ENCODE data around the gene INPP5K.
A peak's percentile ranks its signal among the peaks of the same experiment; 100 is the strongest.
"Not testable (repeated sequence)": the region's sequence is repeated elsewhere in the genome, so short reads cannot be mapped to it uniquely, and the experiment has no call there.

Gene INPP5K

DNA sequence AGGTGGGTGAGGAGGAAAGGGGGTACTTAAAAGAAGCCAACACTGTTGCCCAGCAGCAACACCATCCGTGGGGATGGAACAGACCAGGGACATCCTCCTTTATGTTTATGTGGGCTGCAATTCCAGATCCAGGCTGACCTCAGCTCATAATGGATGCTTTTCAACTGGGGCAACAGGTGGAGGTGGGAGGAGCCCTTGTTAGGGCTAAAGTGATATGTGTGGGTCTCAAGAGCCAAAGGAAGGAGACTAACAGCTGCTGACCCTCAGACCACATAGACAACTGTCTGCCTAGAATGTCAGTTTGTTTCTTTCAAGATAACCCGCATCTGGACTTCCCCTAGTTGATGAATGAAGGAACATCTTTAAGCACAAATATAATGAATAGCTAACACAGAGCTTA is 2.0 kb upstream of the INPP5K start:
- Histone ChIP-seq H3K4me3 (no peak overlapping the region), H3K9me3 (ENCODE audit: low read depth, low read length) (no peaks in the 10 kb centered on the region), H3K27ac (no peak overlapping the region), H3K9ac (ENCODE audit: insufficient read length) (no peak overlapping the region), H3K36me3 (ENCODE audit: insufficient read depth, low read length) (peaks cover 8% of the 10 kb centered on the region)
- DNase-seq (ENCODE audit: low read depth, low spot score): no peak
- TF ChIP-seq FOXP2 (optimal IDR thresholded peaks at IDR 0.05; ENCODE audit: control extremely low read depth, extremely low read length, insufficient read depth) (no peak), EZH2 (IDR thresholded peaks at IDR 0.05) (no peak), POLR2AphosphoS5 (IDR thresholded peaks at IDR 0.05; ENCODE audit: borderline replicate concordance, low read depth, low read length) (no peak)

GRCh38 chr17:1515640-1516387 is 598 bp downstream of the INPP5K start:
- Histone ChIP-seq H3K9ac (ENCODE audit: insufficient read length) (peak overlapping the region; percentile 84), H3K4me3 (peak overlapping the region; percentile 91), H3K36me3 (ENCODE audit: insufficient read depth, low read length) (peaks cover 13% of the 10 kb centered on the region), H3K9me3 (ENCODE audit: low read depth, low read length) (no peaks in the 10 kb centered on the region), H3K27ac (no peak overlapping the region)
- DNase-seq (ENCODE audit: low read depth, low spot score): no peak
- TF ChIP-seq POLR2AphosphoS5 (IDR thresholded peaks at IDR 0.05; ENCODE audit: borderline replicate concordance, low read depth, low read length): no peak
- no peak for TF ChIP-seq FOXP2 (optimal IDR thresholded peaks at IDR 0.05; ENCODE audit: control extremely low read depth, extremely low read length, insufficient read depth)
- TF ChIP-seq EZH2 (IDR thresholded peaks at IDR 0.05): no peak

- Histone ChIP-seq H3K27ac (peak overlapping the region; percentile 97), H3K4me3 (peak overlapping the region; percentile 72), H3K36me3 (ENCODE audit: insufficient read depth, low read length) (peaks cover 10% of the 10 kb centered on the region; the same call in 1 of the 2 replicates), H3K9ac (ENCODE audit: insufficient read length) (peak overlapping the region; percentile 67), H3K9me3 (ENCODE audit: low read depth, low read length) (no peaks in the 10 kb centered on the region)
- no peak for DNase-seq (ENCODE audit: low read depth, low spot score)
- no peak for TF ChIP-seq POLR2AphosphoS5 (IDR thresholded peaks at IDR 0.05; ENCODE audit: borderline replicate concordance, low read depth, low read length)
- no peak for TF ChIP-seq EZH2 (IDR thresholded peaks at IDR 0.05)
- no peak for TF ChIP-seq FOXP2 (optimal IDR thresholded peaks at IDR 0.05; ENCODE audit: control extremely low read depth, extremely low read length, insufficient read depth)
Measured at GRCh38 chr17:1512351-1512750, 4.1 kb downstream of the INPP5K start.

GRCh38 chr17:1511756-1512321 is 4.6 kb downstream of the INPP5K start:
- Histone ChIP-seq H3K4me3 (peak overlapping the region; percentile 72), H3K9ac (ENCODE audit: insufficient read length) (peak overlapping the region; percentile 69), H3K36me3 (ENCODE audit: insufficient read depth, low read length) (peaks cover 10% of the 10 kb centered on the region; the same call in 1 of the 2 replicates), H3K9me3 (ENCODE audit: low read depth, low read length) (no peaks in the 10 kb centered on the region), H3K27ac (peak overlapping the region; percentile 97)
- no peak for DNase-seq (ENCODE audit: low read depth, low spot score)
- TF ChIP-seq EZH2 (IDR thresholded peaks at IDR 0.05): no peak
- no peak for TF ChIP-seq FOXP2 (optimal IDR thresholded peaks at IDR 0.05; ENCODE audit: control extremely low read depth, extremely low read length, insufficient read depth)
- TF ChIP-seq POLR2AphosphoS5 (IDR thresholded peaks at IDR 0.05; ENCODE audit: borderline replicate concordance, low read depth, low read length): no peak

GRCh38 chr17:1511290-1511689 is 5.1 kb downstream of the INPP5K start:
- peak overlapping the region; percentile 69 for H3K9ac ChIP-seq (ENCODE audit: insufficient read length)
- H3K36me3 ChIP-seq (ENCODE audit: insufficient read depth, low read length): peaks cover 10% of the 10 kb centered on the region; the same call in 1 of the 2 replicates

DNA sequence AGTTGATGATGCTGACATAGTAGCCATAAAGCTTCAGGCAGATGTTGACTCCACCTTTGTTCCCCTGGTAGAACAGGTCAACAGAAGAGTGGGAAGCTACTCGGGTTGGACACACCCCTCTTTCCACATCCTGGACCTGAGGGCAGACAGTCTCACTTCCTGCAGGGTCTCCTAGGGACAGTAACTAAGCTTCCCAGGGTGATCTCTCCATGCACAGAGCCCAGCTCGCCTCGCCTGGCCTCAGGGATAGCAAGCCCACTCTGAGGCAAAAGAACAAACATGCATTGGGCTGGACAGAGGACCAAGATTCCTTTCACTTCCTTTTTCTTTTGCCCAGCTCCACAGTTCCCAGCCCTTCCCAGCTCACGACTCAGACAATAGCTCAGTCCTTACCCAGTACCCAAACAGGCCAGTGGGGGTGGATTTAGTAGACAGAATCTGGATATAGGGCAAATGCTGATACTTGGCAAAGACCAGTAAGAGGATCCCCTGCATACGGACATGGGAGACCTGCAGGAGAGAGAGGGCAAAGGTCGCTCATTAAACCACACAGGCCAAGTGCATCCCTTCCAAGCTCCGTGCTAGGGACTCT is 7.0 kb downstream of the INPP5K start:
- Histone ChIP-seq H3K9ac (ENCODE audit: insufficient read length) (no peak overlapping the region), H3K9me3 (ENCODE audit: low read depth, low read length) (no peaks in the 10 kb centered on the region), H3K36me3 (ENCODE audit: insufficient read depth, low read length) (peaks cover 10% of the 10 kb centered on the region; the same call in 1 of the 2 replicates), H3K4me3 (no peak overlapping the region), H3K27ac (no peak overlapping the region)
- no peak for DNase-seq (ENCODE audit: low read depth, low spot score)
- TF ChIP-seq POLR2AphosphoS5 (IDR thresholded peaks at IDR 0.05; ENCODE audit: borderline replicate concordance, low read depth, low read length) (no peak), EZH2 (IDR thresholded peaks at IDR 0.05) (no peak), FOXP2 (optimal IDR thresholded peaks at IDR 0.05; ENCODE audit: control extremely low read depth, extremely low read length, insufficient read depth) (no peak)

More at GRCh38 chr17:1511290-1511689, 5.1 kb downstream of the INPP5K start:
- DNase-seq (ENCODE audit: low read depth, low spot score): no peak
- TF ChIP-seq POLR2AphosphoS5 (IDR thresholded peaks at IDR 0.05; ENCODE audit: borderline replicate concordance, low read depth, low read length) (no peak), FOXP2 (optimal IDR thresholded peaks at IDR 0.05; ENCODE audit: control extremely low read depth, extremely low read length, insufficient read depth) (no peak), EZH2 (IDR thresholded peaks at IDR 0.05) (no peak)
- Histone ChIP-seq H3K9me3 (ENCODE audit: low read depth, low read length) (no peaks in the 10 kb centered on the region), H3K27ac (peak overlapping the region; percentile 97), H3K4me3 (peak overlapping the region; percentile 72)

GRCh38 chr17:1508709-1509108 is 7.7 kb downstream of the INPP5K start:
- not testable (repeated sequence) for H3K27ac ChIP-seq; H3K4me3 ChIP-seq; H3K9me3 ChIP-seq (ENCODE audit: low read depth, low read length); H3K36me3 ChIP-seq (ENCODE audit: insufficient read depth, low read length); H3K9ac ChIP-seq (ENCODE audit: insufficient read length); DNase-seq (ENCODE audit: low read depth, low spot score)

GRCh38 chr17:1506649-1507267 is 9.7 kb downstream of the INPP5K start:
- no peak for DNase-seq (ENCODE audit: low read depth, low spot score)

More at GRCh38 chr17:1506649-1507267, 9.7 kb downstream of the INPP5K start:
- Histone ChIP-seq H3K36me3 (ENCODE audit: insufficient read depth, low read length) (peaks cover 3% of the 10 kb centered on the region; the same call in 1 of the 2 replicates), H3K9me3 (ENCODE audit: low read depth, low read length) (no peaks in the 10 kb centered on the region), H3K9ac (ENCODE audit: insufficient read length) (no peak overlapping the region), H3K4me3 (no peak overlapping the region), H3K27ac (no peak overlapping the region)
- TF ChIP-seq EZH2 (IDR thresholded peaks at IDR 0.05) (no peak), POLR2AphosphoS5 (IDR thresholded peaks at IDR 0.05; ENCODE audit: borderline replicate concordance, low read depth, low read length) (no peak), FOXP2 (optimal IDR thresholded peaks at IDR 0.05; ENCODE audit: control extremely low read depth, extremely low read length, insufficient read depth) (no peak)

All from SK-N-MC (cell line).